Measurements from ENCODE around the gene SCIN.
A peak's percentile ranks its signal among the peaks of the same experiment; 100 is the strongest.

The SCIN gene

GRCh38 chr7:12567015-12567414 is 3.5 kb upstream of the SCIN start:
- DNase-seq: no peak

DNA sequence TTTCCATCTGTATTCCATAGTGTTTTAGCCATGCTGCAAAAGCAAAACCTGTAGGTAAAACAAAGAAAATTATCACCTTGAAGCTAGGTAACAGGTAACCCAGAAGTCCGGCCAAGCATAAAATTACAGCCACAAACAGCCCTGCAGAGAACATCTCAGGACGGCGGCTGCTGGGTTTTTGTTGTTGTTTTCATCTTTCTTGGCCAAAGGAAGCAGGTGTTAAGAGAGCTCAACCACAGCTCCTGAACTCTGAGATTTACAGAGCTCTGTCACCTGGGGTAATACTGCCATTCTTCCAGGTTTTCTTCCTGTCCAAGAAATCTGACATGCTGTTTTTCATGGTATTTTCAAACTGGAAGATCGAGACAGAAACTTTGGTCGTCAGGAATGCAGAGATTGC is 847 bp upstream of the SCIN start:
- DNase-seq: no peak

GRCh38 chr7:12570168-12570533 is 369 bp upstream of the SCIN start:
- DNase-seq: peak in 21 of 56 donors; percentile 5 to 64 (median 37)

DNA sequence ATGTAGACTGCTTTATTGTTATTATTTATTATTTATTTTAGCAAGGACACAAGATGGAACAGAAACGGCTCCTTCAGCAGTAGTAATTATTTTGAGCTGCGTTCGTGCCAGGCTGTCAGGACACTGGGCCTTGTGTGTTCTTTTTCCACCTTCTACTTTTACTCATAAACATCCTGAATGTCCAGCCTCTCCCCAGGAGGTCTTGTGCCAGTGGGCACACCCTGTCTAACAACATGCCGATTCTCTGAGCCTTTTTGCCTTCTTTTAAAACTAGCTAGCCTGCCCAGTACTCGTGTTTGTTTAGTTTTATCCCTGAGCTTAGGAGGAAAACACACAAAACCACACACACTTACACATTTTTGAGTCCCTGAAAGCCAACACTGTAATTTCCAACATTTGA is 1.2 kb downstream of the SCIN start:
- DNase-seq: no peak

- no peak for DNase-seq
Observed at GRCh38 chr7:12572941-12573575, 2.5 kb downstream of the SCIN start.

DNA sequence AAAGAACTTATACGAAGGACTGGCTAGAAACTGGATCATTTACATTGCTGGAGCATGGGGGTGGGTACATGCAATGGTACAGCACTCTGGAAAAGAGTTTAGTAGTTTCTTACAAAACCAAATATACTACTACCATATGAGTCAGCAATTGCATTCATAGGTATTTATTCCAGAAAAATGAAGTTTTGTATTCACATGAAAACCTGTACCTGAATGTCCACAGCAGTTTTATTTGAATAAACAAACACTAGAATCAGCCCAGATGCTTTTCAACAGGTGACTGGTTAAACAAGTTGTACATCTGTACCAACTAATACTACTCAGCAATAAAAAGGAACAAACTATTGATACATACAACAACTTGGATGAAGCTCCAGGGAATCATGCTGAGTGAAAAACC is 3.4 kb downstream of the SCIN start:
- no peak for DNase-seq

DNA sequence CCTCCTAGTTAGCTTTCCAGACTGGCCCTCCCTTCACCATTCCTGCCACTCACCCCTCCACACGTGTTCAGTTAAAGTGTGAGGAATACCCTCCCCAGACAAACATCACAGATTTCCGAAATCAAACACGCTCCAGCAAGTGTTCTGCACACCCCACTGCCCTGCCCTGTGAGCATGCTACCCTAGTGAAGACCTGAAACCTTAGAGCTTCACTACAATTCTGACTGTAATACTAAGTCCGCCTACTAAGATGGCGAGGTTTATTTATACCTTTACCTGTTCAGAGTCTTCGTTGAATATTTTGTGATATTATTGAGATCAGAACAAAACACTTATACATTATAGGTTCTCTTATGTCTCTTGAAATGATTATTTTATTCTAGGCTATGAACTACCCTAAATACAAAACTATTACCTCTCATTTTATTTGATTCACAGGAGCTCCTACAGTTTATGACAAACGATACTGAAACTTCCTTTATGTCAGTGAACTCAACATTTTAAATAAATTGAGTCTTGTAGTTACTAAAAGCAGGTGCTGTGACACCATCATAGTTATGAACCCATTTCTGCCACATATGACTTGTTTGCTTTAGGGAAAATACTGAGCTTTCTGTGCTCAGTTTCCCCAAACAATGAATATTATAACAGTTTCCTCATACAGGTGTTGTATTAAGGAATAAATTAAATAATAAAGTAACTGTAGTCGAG is 8.6 kb downstream of the SCIN start:
- no peak for DNase-seq

GRCh38 chr7:12581897-12582296 is 11.4 kb downstream of the SCIN start:
- no peak for DNase-seq

GRCh38 chr7:12582362-12582761 is 11.8 kb downstream of the SCIN start:
- no peak for DNase-seq

- no peak for DNase-seq
Observed at GRCh38 chr7:12583176-12583575, 12.7 kb downstream of the SCIN start.

DNA sequence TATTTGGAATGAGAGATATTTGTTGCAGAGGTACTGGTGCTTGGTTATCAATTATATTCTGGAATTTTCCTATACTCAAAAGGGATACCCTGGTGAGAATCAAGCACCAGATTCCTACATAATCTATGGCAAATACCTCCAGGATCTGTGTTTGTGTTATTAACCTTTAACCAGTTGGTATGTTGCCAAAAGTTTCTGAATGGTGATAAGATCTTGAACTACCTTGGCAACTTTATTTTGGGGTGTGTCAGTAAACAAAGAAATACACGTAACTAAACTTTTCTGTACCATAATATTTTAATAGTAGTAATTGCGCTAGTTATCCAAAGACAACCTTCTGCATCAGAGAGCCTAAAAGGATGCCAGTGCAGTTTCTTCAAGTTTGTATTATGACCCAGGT is 13.4 kb downstream of the SCIN start:
- DNase-seq: no peak

- DNase-seq: peak in 9 of 56 donors; percentile 5 to 38 (median 12)
Observed at GRCh38 chr7:12584930-12585329, 14.4 kb downstream of the SCIN start.

DNA sequence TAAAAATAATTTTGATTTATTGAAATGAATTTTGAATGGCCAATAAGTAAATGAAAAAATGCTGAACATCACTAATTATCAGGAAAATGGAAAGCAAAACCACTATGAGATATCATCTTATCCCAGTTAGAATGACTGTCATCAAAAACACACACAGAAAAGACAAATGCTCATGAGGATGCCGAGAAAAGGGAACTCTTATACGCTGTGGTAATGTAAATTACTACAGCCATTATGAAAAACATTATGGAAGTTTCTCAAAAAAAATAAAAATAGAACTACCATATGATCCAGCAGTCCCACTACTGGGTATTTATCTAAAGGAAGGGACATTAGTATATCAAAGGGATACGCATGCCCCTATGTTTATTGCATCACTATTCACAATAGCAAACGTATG is 15.8 kb downstream of the SCIN start:
- no peak for DNase-seq

DNA sequence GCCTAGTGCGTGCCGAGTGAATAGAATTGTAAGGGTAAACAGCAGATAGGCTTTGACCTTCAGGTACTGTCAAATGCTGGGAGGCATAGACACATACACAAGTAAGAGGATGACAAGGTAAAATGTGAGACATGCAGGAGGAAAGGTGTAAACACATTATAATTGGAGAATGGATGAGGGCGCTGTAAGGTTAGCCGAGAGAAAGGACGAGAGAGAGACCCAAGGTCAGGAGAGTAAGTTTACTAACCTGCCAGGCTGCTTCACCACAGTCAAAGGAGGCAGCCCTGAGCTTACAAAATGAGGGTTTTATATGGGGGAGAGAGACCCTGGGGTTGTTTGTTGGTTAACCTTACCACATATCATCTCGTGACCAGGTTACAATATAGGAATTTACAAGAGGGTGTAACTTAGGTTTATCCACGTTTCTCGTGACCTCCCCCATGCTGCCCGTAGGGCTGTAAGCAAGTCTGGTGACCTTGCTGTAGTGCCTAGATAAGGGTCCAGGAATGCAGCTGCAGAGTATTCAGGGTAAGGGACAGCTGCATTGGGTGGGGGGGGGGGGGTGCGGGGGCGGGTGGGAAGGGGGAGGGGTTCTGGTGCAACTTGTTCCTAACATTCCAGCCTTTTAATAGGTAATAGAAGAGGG is 17.9 kb downstream of the SCIN start:
- no peak for DNase-seq

- DNase-seq: no peak
Observed at GRCh38 chr7:12590559-12590958, 20.0 kb downstream of the SCIN start.

DNA sequence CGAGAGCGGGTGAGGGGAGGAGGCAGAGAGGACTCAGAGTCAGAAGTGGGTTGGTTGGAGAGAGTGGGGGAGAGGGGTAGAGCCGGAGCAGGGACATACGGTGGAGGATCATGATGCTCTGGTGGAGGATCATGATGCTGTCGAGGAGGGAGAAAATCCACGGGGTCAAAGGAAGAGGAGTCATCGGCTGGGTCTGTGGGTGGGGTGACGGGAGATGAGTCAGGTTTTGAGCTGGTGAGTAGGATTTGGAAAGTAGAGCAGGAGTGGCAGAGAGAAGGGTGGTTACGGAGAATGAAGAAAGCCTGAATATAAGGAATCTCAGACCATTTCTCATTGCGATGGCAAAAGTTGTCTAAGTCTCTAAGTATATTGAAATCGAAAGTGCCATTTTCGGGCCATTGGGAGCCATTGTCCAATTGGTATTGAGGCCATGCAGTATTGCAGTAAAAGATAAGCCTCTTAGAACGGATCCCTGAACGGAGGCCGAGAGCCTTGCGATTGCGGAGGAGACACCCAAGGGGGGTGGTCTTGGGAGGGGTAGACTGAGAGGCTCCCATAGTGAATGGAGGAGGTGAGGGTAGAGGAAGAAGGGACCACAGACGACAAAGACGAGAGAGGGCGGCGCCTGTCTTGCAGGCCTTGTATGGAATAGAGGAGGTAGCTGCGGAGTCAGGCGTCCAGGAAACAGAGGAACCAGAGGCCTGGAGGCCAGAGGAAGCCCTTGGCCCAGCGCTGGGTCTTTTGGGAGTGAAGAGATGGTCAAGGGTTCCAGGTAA is 23.8 kb downstream of the SCIN start:
- peak in 16 of 56 donors; percentile 6 to 43 (median 24) for DNase-seq

GRCh38 chr7:12595148-12595547 is 24.6 kb downstream of the SCIN start:
- DNase-seq: no peak

DNA sequence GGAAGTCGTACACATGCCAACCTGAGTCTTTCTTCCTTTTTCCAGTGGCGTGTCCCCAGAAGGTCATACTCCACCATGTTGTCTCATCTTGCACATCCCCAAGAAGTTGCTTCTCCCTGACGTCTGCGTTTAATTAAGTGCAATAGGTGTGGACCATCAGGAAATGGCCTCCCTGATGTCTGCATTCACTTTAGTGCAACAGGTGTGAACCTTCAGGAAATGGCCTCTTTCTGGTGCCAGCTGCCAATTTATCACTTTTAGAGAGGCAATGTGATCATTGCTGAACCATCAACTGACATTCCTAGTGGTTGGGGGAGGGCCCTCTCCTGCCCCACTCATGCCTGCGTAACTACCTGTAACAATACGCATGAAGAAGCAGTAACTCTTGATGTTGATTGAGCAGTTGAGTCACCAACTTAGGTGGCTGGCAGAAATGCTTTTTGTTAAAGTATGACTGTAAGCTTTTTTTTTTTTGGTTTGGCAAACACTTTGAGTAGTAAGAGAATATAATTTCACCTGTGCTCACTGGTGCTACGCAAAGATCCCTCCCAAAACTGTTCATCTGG is 25.8 kb downstream of the SCIN start:
- peak in 11 of 56 donors; percentile 8 to 57 (median 16) for DNase-seq

DNA sequence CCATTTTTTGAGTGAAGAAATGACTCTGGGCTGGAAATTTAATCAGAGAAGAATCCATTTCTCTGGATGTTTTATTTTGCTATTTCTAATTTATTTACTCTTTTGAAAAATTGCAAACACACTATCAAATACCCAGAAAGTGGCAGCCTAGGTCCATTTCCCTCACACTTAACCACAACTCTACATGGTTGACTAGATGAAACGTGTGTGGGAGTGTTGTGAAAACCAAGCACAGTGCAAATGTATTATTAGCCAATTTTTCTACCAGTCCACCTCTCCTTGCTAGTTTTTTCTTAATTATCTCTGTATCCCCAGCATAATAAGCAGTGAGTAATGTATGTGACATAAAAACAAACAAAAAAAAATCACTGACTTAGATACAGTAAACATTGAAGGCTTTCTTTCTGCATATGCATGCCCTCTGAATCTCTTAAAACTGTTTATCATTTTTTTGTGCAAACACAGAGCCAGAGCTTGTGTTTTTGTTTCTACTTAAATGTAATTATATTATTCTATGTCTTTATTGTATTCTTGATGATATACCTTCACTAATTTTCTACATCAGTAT is 30.9 kb downstream of the SCIN start:
- no peak for DNase-seq

GRCh38 chr7:12607134-12607533 is 36.6 kb downstream of the SCIN start:
- DNase-seq: no peak

- DNase-seq: no peak
Observed at GRCh38 chr7:12609561-12609960, 39.0 kb downstream of the SCIN start.

All from nucleus accumbens (tissue), 56 donors.